K562 (cell line): ENCODE measurements around the gene ASMTL. TPM values are rescaled to one million over a fixed set of nuclear protein-coding genes. Genes with fewer than 3 reads are reported as not detected.

Experiments
- ATAC-seq: fragments of 200-7000 bp; cut with Tn5 transposase; 3 replicates; pipeline ENCODE4 v1.9.1; 2020; ENCODE audit warnings: moderate library complexity
- BruUV-seq: library from RNA; stranded (reverse); fragments of 400-500 nt; replicated peaks from 2 replicates; lab custom pipeline; 2021; lab: Mats Ljungman, UMichigan
- CTCF ChIA-PET: fragments of 300-600 bp; formaldehyde crosslinking; extraction: SDS; loops from one replicate; lab custom pipeline; 2021; ENCODE audit warnings: low intra/inter-chr PET ratio; lab: Yijun Ruan, JAX
- POLR2A ChIA-PET: fragments of 300-600, 350-650 bp; sonication (Branson Sonifier 250); formaldehyde crosslinking; extraction: SDS; loops from one replicate; lab custom pipeline; 2021; ENCODE audit warnings: antibody characterized with exemption, inconsistent platforms; lab: Yijun Ruan, JAX
- DNase-seq, 4 experiments: peaks; one replicate each; pipeline versions ENCODE4 v3.0.0 to v3.0.0-alpha.2; 2011 to 2018; ENCODE audit warnings: low spot score in 3 of 4, mixed read lengths in 3 of 4; ENCODE audit errors: extremely low read depth in 1 of 4
- FAIRE-seq: peaks from 2 replicates; lab custom pipeline; 2011; peaks lifted over from hg19 to GRCh38; lab: Jason Lieb, UNC
- H2AFZ ChIP-seq: 2 replicates; pipeline ENCODE4 v1.6.0; 2011; ENCODE audit warnings: low read depth, low read length, control low read depth, inconsistent platforms
- H3K27ac ChIP-seq: fragments of 200-600 bp; 3 replicates; pipeline ENCODE4 v1.8.0; 2011; ENCODE audit warnings: low read depth, mild to moderate bottlenecking, control low read depth, inconsistent platforms, low read length, moderate library complexity, mixed read lengths; ENCODE audit errors: extremely low read depth
- H3K27me3 ChIP-seq, 2 experiments: fragments of 300-600 bp in 1 of 2; 2 replicates in 1 of 2; 3 replicates in 1 of 2; pipeline versions ENCODE4 v1.6.0 to v1.8.0; 2011; ENCODE audit warnings: inconsistent platforms in 2 of 2, low read length in 2 of 2, mild to moderate bottlenecking in 1 of 2, mixed read lengths in 1 of 2, moderate library complexity in 1 of 2; ENCODE audit not compliant: control insufficient read depth in 2 of 2, insufficient read depth in 2 of 2
- H3K36me3 ChIP-seq: fragments of 300-600 bp; 3 replicates; pipeline ENCODE4 v1.8.0; 2011; ENCODE audit warnings: mild to moderate bottlenecking, low read length, inconsistent platforms; ENCODE audit not compliant: control insufficient read depth, insufficient read depth
- H3K4me1 ChIP-seq, 2 experiments: fragments of 200-600 bp in 1 of 2; replicated peaks in 1 of 2; 2 replicates in 1 of 2; 3 replicates in 1 of 2; pipeline versions ENCODE4 v1.5.1 to v1.8.0; 2011; ENCODE audit warnings: inconsistent platforms in 2 of 2, low read length in 2 of 2, mild to moderate bottlenecking in 1 of 2, mixed read lengths in 1 of 2, moderate library complexity in 1 of 2; ENCODE audit not compliant: control insufficient read depth in 2 of 2, insufficient read depth in 2 of 2
- H3K4me2 ChIP-seq: 2 replicates; pipeline ENCODE4 v1.6.1; 2011; ENCODE audit warnings: low read length, control low read depth, inconsistent platforms, mixed read lengths; ENCODE audit not compliant: insufficient read depth
- H3K4me3 ChIP-seq: fragments of 200-600 bp; sonication (generic), shearing (Covaris generic); 2 replicates; pipeline ENCODE4 v1.5.1; 2016; ENCODE audit warnings: control low read depth, inconsistent platforms
- H3K79me2 ChIP-seq: fragments of 200-600 bp; 3 replicates; pipeline ENCODE4 v1.8.0; 2011; ENCODE audit warnings: low read length, inconsistent platforms; ENCODE audit not compliant: control insufficient read depth, insufficient read depth
- H3K9ac ChIP-seq, 2 experiments: 2 replicates each; pipeline versions ENCODE4 v1.6.0 to v1.6.1; 2011; ENCODE audit warnings: low read depth in 2 of 2, low read length in 2 of 2, control low read depth in 1 of 2, inconsistent platforms in 1 of 2, mild to moderate bottlenecking in 1 of 2, mixed read lengths in 1 of 2; ENCODE audit not compliant: insufficient read depth in 1 of 2
- H3K9me1 ChIP-seq: one replicate; pipeline ENCODE4 v1.6.0; 2011; ENCODE audit warnings: inconsistent platforms, mild to moderate bottlenecking, low read length, moderate library complexity; ENCODE audit not compliant: control insufficient read depth, insufficient read depth
- H3K9me3 ChIP-seq: replicated peaks from 2 replicates; pipeline ENCODE4 v1.5.1; 2011; ENCODE audit warnings: low read depth, low read length, inconsistent platforms; ENCODE audit not compliant: control insufficient read depth, insufficient read depth
- H4K20me1 ChIP-seq: replicated peaks from 2 replicates; pipeline ENCODE4 v1.6.1; 2011; ENCODE audit warnings: low read length, inconsistent platforms, mixed read lengths; ENCODE audit not compliant: control insufficient read depth, insufficient read depth
- ARID2 ChIP-seq: fragments of 450-650 bp; IDR thresholded peaks from 2 replicates; pipeline ENCODE4 v1.6.1; 2017; ENCODE audit warnings: antibody characterized with exemption, mild to moderate bottlenecking
- ATF7 ChIP-seq: fragments of 450-650 bp; IDR thresholded peaks from 2 replicates; pipeline ENCODE4 v1.7.1; 2014; ENCODE audit warnings: mild to moderate bottlenecking, moderate library complexity
- CBX5 ChIP-seq: IDR thresholded peaks from 2 replicates; pipeline ENCODE4 v1.6.1; 2014; ENCODE audit warnings: low read depth, borderline replicate concordance
- CREB3 ChIP-seq: fragments of 450-650 bp; conservative IDR thresholded peaks from 2 replicates; pipeline ENCODE4 v1.6.1; 2016; ENCODE audit warnings: missing genetic modification characterization, low read depth, mild to moderate bottlenecking, missing compliant biosample characterization, moderate library complexity
- ETV5 ChIP-seq: sonication (generic); formaldehyde crosslinking; IDR thresholded peaks from 2 replicates; pipeline ENCODE4 v1.4.0; 2020; ENCODE audit warnings: low read depth, mild to moderate bottlenecking, missing genetic modification reagents
- HBP1 ChIP-seq: fragments of 450-650 bp; formaldehyde crosslinking; IDR thresholded peaks from 2 replicates; pipeline ENCODE4 v1.4.0; 2022; ENCODE audit warnings: missing genetic modification characterization
- KLF16 ChIP-seq: IDR thresholded peaks from 2 replicates; pipeline ENCODE4 v1.6.1; 2016; ENCODE audit warnings: antibody characterized with exemption
- MYC ChIP-seq, 2 experiments: fragments of 250-450 bp in 1 of 2; sonication (Bioruptor Pico) in 1 of 2; IDR thresholded peaks; 2 replicates each; pipeline versions ENCODE4 v1.5.1 to v1.6.1; 2012 to 2021; ENCODE audit warnings: low read depth in 2 of 2, borderline replicate concordance in 1 of 2, improper control_type of control experiment in 1 of 2, low read length in 1 of 2, mild to moderate bottlenecking in 1 of 2, moderate library complexity in 1 of 2
- NR4A1 ChIP-seq, 2 experiments: fragments of 250-450 bp in 1 of 2; fragments of 450-650 bp in 1 of 2; sonication (Bioruptor Pico) in 1 of 2; IDR thresholded peaks; 2 replicates each; pipeline versions ENCODE4 v1.4.0 to v1.6.1; 2016 to 2020; ENCODE audit warnings: mild to moderate bottlenecking in 2 of 2, missing compliant biosample characterization in 1 of 2, missing genetic modification characterization in 1 of 2, moderate library complexity in 1 of 2
- PTBP1 ChIP-seq: fragments of 200-400 bp; formaldehyde crosslinking; IDR thresholded peaks from 2 replicates; pipeline ENCODE4 v1.6.1; 2017; ENCODE audit warnings: low read depth, low read length
- PTTG1 ChIP-seq: fragments of 450-650 bp; IDR thresholded peaks from 2 replicates; pipeline ENCODE4 v1.6.1; 2016; ENCODE audit warnings: low read depth, mild to moderate bottlenecking, missing genetic modification characterization, missing compliant biosample characterization
- SNAPC5 ChIP-seq: fragments of 250-450 bp; sonication (Bioruptor Pico); IDR thresholded peaks from 2 replicates; pipeline ENCODE4 v1.8.0; 2021; ENCODE audit warnings: moderate library complexity, mild to moderate bottlenecking, inconsistent platforms
- SRSF3 ChIP-seq: fragments of 200-400 bp; formaldehyde crosslinking; IDR thresholded peaks from 2 replicates; pipeline ENCODE4 v1.6.1; 2016; ENCODE audit warnings: mild to moderate bottlenecking, low read length, moderate library complexity; ENCODE audit not compliant: insufficient read depth
- ZBTB17 ChIP-seq: fragments of 450-650 bp; formaldehyde crosslinking; IDR thresholded peaks from 2 replicates; pipeline ENCODE4 v1.4.0; 2020; ENCODE audit warnings: mild to moderate bottlenecking
- ZBTB2 ChIP-seq: fragments of 450-650 bp; IDR thresholded peaks from 2 replicates; pipeline ENCODE4 v1.6.1; 2016; ENCODE audit warnings: antibody characterized with exemption
- ZNF121 ChIP-seq: sonication (generic); formaldehyde crosslinking; conservative IDR thresholded peaks from 2 replicates; pipeline ENCODE4 v1.8.0; 2022; ENCODE audit warnings: missing genetic modification reagents
- ZNF398 ChIP-seq: fragments of 250-450 bp; sonication (Bioruptor Pico); IDR thresholded peaks from 2 replicates; pipeline ENCODE4 v1.8.0; 2021; ENCODE audit warnings: moderate library complexity, mild to moderate bottlenecking, inconsistent platforms
- WGBS: fragments of 100-300 bp; shearing (Covaris generic); methylation state at CpG from one replicate; pipeline ENCODE4 v1.1.6; 2016; ENCODE audit warnings: low coverage, mixed read lengths; ENCODE audit not compliant: insufficient coverage; ENCODE audit errors: missing lambda C conversion rate; 5-methylcytosine and 5-hydroxymethylcytosine counted together
- in situ Hi-C: fragments of 300-500 bp; cut with MboI; formaldehyde crosslinking; loops from 4 replicates; pipeline ENCODE4 v1.15.0; 2018; ENCODE audit warnings: inconsistent platforms, mixed read lengths
- intact Hi-C: fragments of 100-400 bp; cut with micrococcal nuclease; formaldehyde crosslinking; loops from 2 replicates; pipeline ENCODE4 v1.14.2; 2022
- polyA plus RNA-seq, 8 experiments: library from polyadenylated mRNA; depleted of rRNA in 4 of 8; stranded (reverse) in 5 of 8; unstranded in 3 of 8; fragments of >200 nt; fragmentation: Nextera tagmentation in 2 of 8; fragmentation: Illumina TruSeq in 1 of 8; extraction: Ambion mirVana in 2 of 8; extraction: Trizol in 1 of 8; gene quantifications; 2 replicates each; pipeline versions ENCODE4 v1.2.1 to v1.2.3, GENCODE V29; 2011 to 2014; ENCODE audit warnings: inconsistent platforms in 1 of 8, missing spikeins in 1 of 8
- total RNA-seq, 7 experiments: library from RNA; depleted of rRNA in 6 of 7; stranded (reverse); fragments of >200 nt in 6 of 7; fragmentation: Illumina TruSeq in 2 of 7; extraction: Trizol in 2 of 7; gene quantifications; 2 replicates each; pipeline versions ENCODE4 v1.2.1 to v1.2.3, GENCODE V29; 2011 to 2021; ENCODE audit warnings: low replicate concordance in 1 of 7

The ASMTL gene
- total and polyA plus RNA-seq, 9 of the 15 experiments (the other 6 are each of a cell fraction or from before 2014, with no cell fraction given): 0.56 to 20.6 (median 7.6) TPM

GRCh38 chrX:1475481-1475880, 22.8 kb upstream of the ASMTL start:
- in situ Hi-C loops (no loop called here), intact Hi-C loops (no loop called here)
- H3K79me2 ChIP-seq: no peaks in the 10 kb centered on the region
- H3K4me2 ChIP-seq: no peak overlapping the region
- no peak overlapping the region for H2AFZ ChIP-seq
- H4K20me1 ChIP-seq: no peaks in the 10 kb centered on the region
- FAIRE-seq: no peak
- peaks cover 4 to 7% of the 10 kb centered on the region in 2 experiments; a peak in 3 of 5 replicates for H3K4me1 ChIP-seq
- BruUV-seq: no TSS peak
- H3K27ac ChIP-seq: no peak overlapping the region
- no peak for ATAC-seq
- 29% methylated on average over 3 of the region's 4 CpGs for WGBS
- no peaks in the 10 kb centered on the region for H3K9me3 ChIP-seq
- H3K4me3 ChIP-seq: no peak overlapping the region
- ChIA-PET CTCF (no interaction called here), POLR2A (no interaction called here)
- DNase-seq: no peak
- H3K27me3 ChIP-seq: no peaks in the 10 kb centered on the region
- H3K36me3 ChIP-seq: no peaks in the 10 kb centered on the region
- no peak overlapping the region for H3K9ac ChIP-seq
- no peaks in the 10 kb centered on the region for H3K9me1 ChIP-seq
- TF ChIP-seq ZBTB2 (no peak), KLF16 (no peak), ATF7 (no peak), PTBP1 (no peak), HBP1 (no peak), ZBTB17 (no peak), SRSF3 (no peak), PTTG1 (no peak), ETV5 (CRISPR knock-in tag) (no peak), ZNF121 (CRISPR knock-in tag) (no peak), MYC (IDR thresholded peaks at IDR 0.05; ENCODE audit: low read depth, low read length) (no peak), MYC (CRISPR knock-in tag; IDR thresholded peaks at IDR 0.05; ENCODE audit: borderline replicate concordance, low read depth) (no peak), ZNF398 (no peak), NR4A1 (CRISPR knock-in tag; IDR thresholded peaks at IDR 0.05) (no peak), NR4A1 (tag; IDR thresholded peaks at IDR 0.05) (no peak), CREB3 (no peak), ARID2 (no peak), SNAPC5 (CRISPR knock-in tag) (no peak), CBX5 (no peak)
